ENCODE measurements around the gene TRERF1.

The TRERF1 gene

GRCh38 chr6:42321976-42322375 lies 129.8 kb downstream of the TRERF1 start:
- Histone ChIP-seq H3K27ac (ENCODE audit: low read depth, low read length) (no peak overlapping the region), H3K9ac (ENCODE audit: low read length) (no peak overlapping the region), H3K4me2 (ENCODE audit: low read depth, low read length, poor library complexity, severe bottlenecking) (no peak overlapping the region), H3K9me2 (replicated peaks; ENCODE audit: insufficient read depth, low read length) (no peaks in the 10 kb centered on the region), H3K4me3 (ENCODE audit: insufficient read depth, low read length, poor library complexity, severe bottlenecking) (no peak overlapping the region), H3K79me2 (ENCODE audit: insufficient read depth, low read length) (no peaks in the 10 kb centered on the region), H3K9me3 (ENCODE audit: insufficient read depth, low read length) (no peaks in the 10 kb centered on the region), H3K36me3 (ENCODE audit: low read length) (no peaks in the 10 kb centered on the region), H4K20me1 (ENCODE audit: low read depth, low read length) (no peaks in the 10 kb centered on the region), H3F3A (ENCODE audit: insufficient read depth) (no peaks in the 10 kb centered on the region), H3K27me3 (ENCODE audit: low read length) (no peaks in the 10 kb centered on the region), H2AFZ (ENCODE audit: low read depth, low read length, severe bottlenecking) (no peak overlapping the region)
- TF ChIP-seq, protein P1, sequence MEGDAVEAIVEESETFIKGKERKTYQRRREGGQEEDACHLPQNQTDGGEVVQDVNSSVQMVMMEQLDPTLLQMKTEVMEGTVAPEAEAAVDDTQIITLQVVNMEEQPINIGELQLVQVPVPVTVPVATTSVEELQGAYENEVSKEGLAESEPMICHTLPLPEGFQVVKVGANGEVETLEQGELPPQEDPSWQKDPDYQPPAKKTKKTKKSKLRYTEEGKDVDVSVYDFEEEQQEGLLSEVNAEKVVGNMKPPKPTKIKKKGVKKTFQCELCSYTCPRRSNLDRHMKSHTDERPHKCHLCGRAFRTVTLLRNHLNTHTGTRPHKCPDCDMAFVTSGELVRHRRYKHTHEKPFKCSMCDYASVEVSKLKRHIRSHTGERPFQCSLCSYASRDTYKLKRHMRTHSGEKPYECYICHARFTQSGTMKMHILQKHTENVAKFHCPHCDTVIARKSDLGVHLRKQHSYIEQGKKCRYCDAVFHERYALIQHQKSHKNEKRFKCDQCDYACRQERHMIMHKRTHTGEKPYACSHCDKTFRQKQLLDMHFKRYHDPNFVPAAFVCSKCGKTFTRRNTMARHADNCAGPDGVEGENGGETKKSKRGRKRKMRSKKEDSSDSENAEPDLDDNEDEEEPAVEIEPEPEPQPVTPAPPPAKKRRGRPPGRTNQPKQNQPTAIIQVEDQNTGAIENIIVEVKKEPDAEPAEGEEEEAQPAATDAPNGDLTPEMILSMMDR (IDR thresholded peaks at IDR 0.05; ENCODE audit: insufficient read depth, low read length, poor library complexity, severe bottlenecking) = no peak
- no peak for TF ChIP-seq EZH2phosphoT487 (conservative IDR thresholded peaks at IDR 0.05; ENCODE audit: low read length)

DNA sequence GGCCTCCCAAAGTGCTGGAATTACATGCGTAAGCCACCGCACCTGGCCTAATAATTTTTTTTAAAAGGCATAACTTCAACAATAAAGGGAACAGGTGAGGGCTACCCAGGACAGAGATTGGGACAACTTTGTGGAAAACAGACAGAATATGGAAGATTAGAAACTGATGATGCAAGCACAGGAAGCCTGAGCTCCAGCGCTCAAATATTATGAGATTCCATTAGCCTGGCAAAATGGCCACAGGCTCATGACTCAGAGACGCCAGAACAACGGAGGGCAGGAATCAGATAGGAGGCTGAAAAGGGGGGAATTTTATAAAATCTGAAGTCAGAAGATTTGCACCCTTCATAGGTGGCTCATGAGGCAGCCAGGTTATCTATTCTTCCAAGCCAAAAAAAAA lies 131.0 kb downstream of the TRERF1 start:
- Histone ChIP-seq H3F3A (ENCODE audit: insufficient read depth) (no peaks in the 10 kb centered on the region), H3K27ac (ENCODE audit: low read depth, low read length) (no peak overlapping the region), H3K4me3 (ENCODE audit: insufficient read depth, low read length, poor library complexity, severe bottlenecking) (no peak overlapping the region), H2AFZ (ENCODE audit: low read depth, low read length, severe bottlenecking) (no peak overlapping the region), H3K9me3 (ENCODE audit: insufficient read depth, low read length) (no peaks in the 10 kb centered on the region), H3K79me2 (ENCODE audit: insufficient read depth, low read length) (no peaks in the 10 kb centered on the region), H3K36me3 (ENCODE audit: low read length) (no peaks in the 10 kb centered on the region), H4K20me1 (ENCODE audit: low read depth, low read length) (no peaks in the 10 kb centered on the region), H3K9ac (ENCODE audit: low read length) (no peak overlapping the region), H3K27me3 (ENCODE audit: low read length) (no peaks in the 10 kb centered on the region), H3K4me2 (ENCODE audit: low read depth, low read length, poor library complexity, severe bottlenecking) (no peak overlapping the region), H3K9me2 (replicated peaks; ENCODE audit: insufficient read depth, low read length) (no peaks in the 10 kb centered on the region)
- TF ChIP-seq EZH2phosphoT487 (conservative IDR thresholded peaks at IDR 0.05; ENCODE audit: low read length) = no peak
- TF ChIP-seq, protein P1 (IDR thresholded peaks at IDR 0.05; ENCODE audit: insufficient read depth, low read length, poor library complexity, severe bottlenecking) = no peak

- H3K36me3 ChIP-seq (ENCODE audit: low read length) = no peaks in the 10 kb centered on the region
Measured at GRCh38 chr6:42318480-42318879, 133.2 kb downstream of the TRERF1 start.

More at GRCh38 chr6:42318480-42318879, 133.2 kb downstream of the TRERF1 start:
- Histone ChIP-seq H3K27ac (ENCODE audit: low read depth, low read length) (no peak overlapping the region), H2AFZ (ENCODE audit: low read depth, low read length, severe bottlenecking) (no peak overlapping the region), H3K27me3 (ENCODE audit: low read length) (no peaks in the 10 kb centered on the region), H3K9ac (ENCODE audit: low read length) (no peak overlapping the region), H3K9me2 (replicated peaks; ENCODE audit: insufficient read depth, low read length) (no peaks in the 10 kb centered on the region), H3K79me2 (ENCODE audit: insufficient read depth, low read length) (no peaks in the 10 kb centered on the region), H3K9me3 (ENCODE audit: insufficient read depth, low read length) (no peaks in the 10 kb centered on the region), H3K4me2 (ENCODE audit: low read depth, low read length, poor library complexity, severe bottlenecking) (no peak overlapping the region), H3K4me3 (ENCODE audit: insufficient read depth, low read length, poor library complexity, severe bottlenecking) (no peak overlapping the region), H3F3A (ENCODE audit: insufficient read depth) (no peaks in the 10 kb centered on the region), H4K20me1 (ENCODE audit: low read depth, low read length) (no peaks in the 10 kb centered on the region)
- no peak for TF ChIP-seq EZH2phosphoT487 (conservative IDR thresholded peaks at IDR 0.05; ENCODE audit: low read length)
- TF ChIP-seq, protein P1 (IDR thresholded peaks at IDR 0.05; ENCODE audit: insufficient read depth, low read length, poor library complexity, severe bottlenecking) = no peak
